ENCODE measurements around the gene DCLRE1A.
"Not testable (repeated sequence)": the region's sequence is repeated elsewhere in the genome, so short reads cannot be mapped to it uniquely, and the experiment has no call there.

DCLRE1A gene

GRCh38 chr10:113828567-113828966, 25.3 kb downstream of the DCLRE1A start:
- H3K4me3 ChIP-seq (ENCODE audit: low read length in 2 of 2); H3K27ac ChIP-seq (ENCODE audit: low read length); H3K4me1 ChIP-seq (ENCODE audit: control insufficient read depth, insufficient read depth, low read length); H3K27me3 ChIP-seq (ENCODE audit: control insufficient read depth in 1 of 2, insufficient read depth in 2 of 2, low read length in 2 of 2); H3K9me3 ChIP-seq (ENCODE audit: control insufficient read depth in 2 of 2, low read length in 2 of 2); H3K36me3 ChIP-seq (ENCODE audit: control insufficient read depth in 2 of 2, insufficient read depth in 2 of 2, low read length in 2 of 2); H3K9ac ChIP-seq (ENCODE audit: low read length in 2 of 2): not testable (repeated sequence)

DNA sequence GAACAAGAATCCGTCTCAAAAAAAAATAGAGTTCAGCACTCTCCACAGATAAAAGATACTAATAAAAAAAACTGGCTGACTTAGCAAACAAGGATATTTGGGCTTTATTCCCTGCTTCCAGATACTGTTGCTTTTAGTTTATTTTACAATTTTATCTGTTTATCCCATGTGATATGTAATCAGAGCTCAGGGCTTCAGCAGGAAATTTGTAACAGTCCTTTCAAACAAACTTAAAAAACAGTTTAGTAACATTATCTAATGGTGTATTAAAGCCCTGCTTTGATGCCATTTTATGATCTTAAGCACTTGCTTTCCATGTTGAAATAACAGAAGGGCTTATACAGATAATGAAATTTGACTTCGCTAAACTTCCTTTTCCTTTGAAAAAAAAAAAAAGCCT, 28.1 kb downstream of the DCLRE1A start:
- no peaks in the 10 kb centered on the region for H3K36me3 ChIP-seq (ENCODE audit: control insufficient read depth in 2 of 2, insufficient read depth in 2 of 2, low read length in 2 of 2)

GRCh38 chr10:113823389-113823788, 30.5 kb downstream of the DCLRE1A start:
- Histone ChIP-seq H3K4me3 (ENCODE audit: low read length in 2 of 2) (no peak overlapping the region), H3K9me3 (ENCODE audit: control insufficient read depth in 2 of 2, low read length in 2 of 2) (no peaks in the 10 kb centered on the region), H3K27me3 (ENCODE audit: control insufficient read depth in 1 of 2, insufficient read depth in 2 of 2, low read length in 2 of 2) (no peaks in the 10 kb centered on the region), H3K36me3 (ENCODE audit: control insufficient read depth in 2 of 2, insufficient read depth in 2 of 2, low read length in 2 of 2) (no peaks in the 10 kb centered on the region), H3K9ac (ENCODE audit: low read length in 2 of 2) (no peak overlapping the region), H3K27ac (ENCODE audit: low read length) (no peak overlapping the region), H3K4me1 (ENCODE audit: control insufficient read depth, insufficient read depth, low read length) (no peaks in the 10 kb centered on the region)

More for the DNA sequence above, 28.1 kb downstream of the DCLRE1A start:
- H3K4me1 ChIP-seq (ENCODE audit: control insufficient read depth, insufficient read depth, low read length): no peaks in the 10 kb centered on the region
- no peaks in the 10 kb centered on the region for H3K9me3 ChIP-seq (ENCODE audit: control insufficient read depth in 2 of 2, low read length in 2 of 2)
- H3K27me3 ChIP-seq (ENCODE audit: control insufficient read depth in 1 of 2, insufficient read depth in 2 of 2, low read length in 2 of 2): no peaks in the 10 kb centered on the region
- no peak overlapping the region for H3K9ac ChIP-seq (ENCODE audit: low read length in 2 of 2)
- no peak overlapping the region for H3K4me3 ChIP-seq (ENCODE audit: low read length in 2 of 2)
- no peak overlapping the region for H3K27ac ChIP-seq (ENCODE audit: low read length)

GRCh38 chr10:113822174-113822573, 31.7 kb downstream of the DCLRE1A start:
- no peaks in the 10 kb centered on the region for H3K4me1 ChIP-seq (ENCODE audit: control insufficient read depth, insufficient read depth, low read length)

DNA sequence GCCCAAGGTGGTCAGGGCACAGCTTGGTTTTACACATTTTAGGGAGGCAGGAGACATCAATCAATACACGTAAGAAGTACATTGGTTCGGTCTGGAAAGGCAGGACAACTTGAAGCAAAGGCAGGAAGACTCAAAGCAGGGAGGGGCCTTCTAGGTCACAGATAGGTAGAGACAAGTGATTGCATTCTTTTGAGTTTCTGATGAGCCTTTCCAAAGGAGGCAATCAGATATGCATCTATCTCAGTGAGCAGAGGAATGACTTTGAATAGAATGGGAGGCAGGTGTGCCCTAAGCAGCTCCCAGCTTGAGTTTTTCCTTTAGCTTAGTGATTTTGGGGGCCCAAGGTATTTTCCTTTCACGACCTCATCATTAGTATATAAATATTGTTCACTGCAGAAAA, 32.6 kb downstream of the DCLRE1A start:
- not testable (repeated sequence) for H3K27ac ChIP-seq (ENCODE audit: low read length); H3K4me3 ChIP-seq (ENCODE audit: low read length in 2 of 2); H3K9me3 ChIP-seq (ENCODE audit: control insufficient read depth in 2 of 2, low read length in 2 of 2)

More at GRCh38 chr10:113822174-113822573, 31.7 kb downstream of the DCLRE1A start:
- H3K9me3 ChIP-seq (ENCODE audit: control insufficient read depth in 2 of 2, low read length in 2 of 2): no peaks in the 10 kb centered on the region
- H3K27me3 ChIP-seq (ENCODE audit: control insufficient read depth in 1 of 2, insufficient read depth in 2 of 2, low read length in 2 of 2): no peaks in the 10 kb centered on the region
- no peak overlapping the region for H3K9ac ChIP-seq (ENCODE audit: low read length in 2 of 2)
- no peaks in the 10 kb centered on the region for H3K36me3 ChIP-seq (ENCODE audit: control insufficient read depth in 2 of 2, insufficient read depth in 2 of 2, low read length in 2 of 2)
- H3K27ac ChIP-seq (ENCODE audit: low read length): no peak overlapping the region
- H3K4me3 ChIP-seq (ENCODE audit: low read length in 2 of 2): no peak overlapping the region

DNA sequence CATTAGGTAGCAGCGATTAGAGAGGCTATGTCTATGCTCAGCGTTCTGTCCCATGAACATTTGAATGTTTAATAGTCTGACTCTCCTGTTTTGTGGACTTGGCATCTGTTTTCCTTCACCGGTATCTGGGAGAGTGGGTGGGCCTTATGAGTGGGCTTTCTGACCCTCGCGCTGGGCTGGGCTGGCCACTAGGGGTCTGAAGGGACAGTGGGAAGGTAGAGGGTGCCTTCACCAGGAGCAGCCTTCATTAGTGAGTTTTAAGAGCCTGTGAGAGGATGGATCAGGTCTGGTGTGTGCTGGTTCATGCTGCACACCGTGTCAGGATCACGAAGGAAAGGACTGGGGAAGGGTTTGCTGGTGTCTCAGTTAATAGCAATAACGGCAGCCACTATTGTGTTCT, 33.4 kb downstream of the DCLRE1A start:
- H3K9ac ChIP-seq (ENCODE audit: low read length in 2 of 2): no peak overlapping the region
- H3K9me3 ChIP-seq (ENCODE audit: control insufficient read depth in 2 of 2, low read length in 2 of 2): no peaks in the 10 kb centered on the region
- H3K36me3 ChIP-seq (ENCODE audit: control insufficient read depth in 2 of 2, insufficient read depth in 2 of 2, low read length in 2 of 2): no peaks in the 10 kb centered on the region
- no peak overlapping the region for H3K4me3 ChIP-seq (ENCODE audit: low read length in 2 of 2)
- no peaks in the 10 kb centered on the region for H3K27me3 ChIP-seq (ENCODE audit: control insufficient read depth in 1 of 2, insufficient read depth in 2 of 2, low read length in 2 of 2)
- no peaks in the 10 kb centered on the region for H3K4me1 ChIP-seq (ENCODE audit: control insufficient read depth, insufficient read depth, low read length)
- H3K27ac ChIP-seq (ENCODE audit: low read length): no peak overlapping the region

More for the DNA sequence above, 32.6 kb downstream of the DCLRE1A start:
- not testable (repeated sequence) for H3K27me3 ChIP-seq (ENCODE audit: control insufficient read depth in 1 of 2, insufficient read depth in 2 of 2, low read length in 2 of 2); H3K4me1 ChIP-seq (ENCODE audit: control insufficient read depth, insufficient read depth, low read length); H3K9ac ChIP-seq (ENCODE audit: low read length in 2 of 2); H3K36me3 ChIP-seq (ENCODE audit: control insufficient read depth in 2 of 2, insufficient read depth in 2 of 2, low read length in 2 of 2)

GRCh38 chr10:113819989-113820388, 33.9 kb downstream of the DCLRE1A start:
- H3K4me3 ChIP-seq (ENCODE audit: low read length in 2 of 2): no peak overlapping the region
- no peaks in the 10 kb centered on the region for H3K27me3 ChIP-seq (ENCODE audit: control insufficient read depth in 1 of 2, insufficient read depth in 2 of 2, low read length in 2 of 2)
- no peak overlapping the region for H3K27ac ChIP-seq (ENCODE audit: low read length)
- no peak overlapping the region for H3K9ac ChIP-seq (ENCODE audit: low read length in 2 of 2)
- H3K36me3 ChIP-seq (ENCODE audit: control insufficient read depth in 2 of 2, insufficient read depth in 2 of 2, low read length in 2 of 2): no peaks in the 10 kb centered on the region
- no peaks in the 10 kb centered on the region for H3K4me1 ChIP-seq (ENCODE audit: control insufficient read depth, insufficient read depth, low read length)
- H3K9me3 ChIP-seq (ENCODE audit: control insufficient read depth in 2 of 2, low read length in 2 of 2): no peaks in the 10 kb centered on the region

DNA sequence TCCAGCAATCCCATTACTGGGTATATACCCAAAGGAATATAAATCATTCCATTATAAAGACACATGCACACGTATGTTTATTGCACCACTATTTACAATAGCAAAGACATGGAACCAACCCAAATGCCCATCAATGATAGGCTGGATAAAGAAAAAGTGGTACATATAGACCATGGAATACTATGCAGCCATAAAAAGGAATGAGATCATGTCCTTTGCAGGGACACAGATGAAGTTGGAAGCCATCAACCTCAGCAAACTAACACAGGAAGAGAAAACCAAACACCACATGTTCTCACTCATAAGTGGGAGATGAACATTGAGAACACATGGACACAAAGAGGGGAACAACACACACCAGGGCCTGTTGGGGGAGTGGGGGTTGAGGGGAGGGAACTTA, 39.2 kb downstream of the DCLRE1A start:
- H3K9me3 ChIP-seq (ENCODE audit: control insufficient read depth in 2 of 2, low read length in 2 of 2); H3K4me1 ChIP-seq (ENCODE audit: control insufficient read depth, insufficient read depth, low read length); H3K27ac ChIP-seq (ENCODE audit: low read length); H3K9ac ChIP-seq (ENCODE audit: low read length in 2 of 2); H3K4me3 ChIP-seq (ENCODE audit: low read length in 2 of 2); H3K27me3 ChIP-seq (ENCODE audit: control insufficient read depth in 1 of 2, insufficient read depth in 2 of 2, low read length in 2 of 2); H3K36me3 ChIP-seq (ENCODE audit: control insufficient read depth in 2 of 2, insufficient read depth in 2 of 2, low read length in 2 of 2): not testable (repeated sequence)

GRCh38 chr10:113808168-113808567, 45.7 kb downstream of the DCLRE1A start:
- no peaks in the 10 kb centered on the region for H3K27me3 ChIP-seq (ENCODE audit: control insufficient read depth in 1 of 2, insufficient read depth in 2 of 2, low read length in 2 of 2)
- H3K4me1 ChIP-seq (ENCODE audit: control insufficient read depth, insufficient read depth, low read length): no peaks in the 10 kb centered on the region
- no peaks in the 10 kb centered on the region for H3K36me3 ChIP-seq (ENCODE audit: control insufficient read depth in 2 of 2, insufficient read depth in 2 of 2, low read length in 2 of 2)
- H3K9me3 ChIP-seq (ENCODE audit: control insufficient read depth in 2 of 2, low read length in 2 of 2): no peaks in the 10 kb centered on the region
- H3K9ac ChIP-seq (ENCODE audit: low read length in 2 of 2): no peak overlapping the region
- no peak overlapping the region for H3K4me3 ChIP-seq (ENCODE audit: low read length in 2 of 2)
- no peak overlapping the region for H3K27ac ChIP-seq (ENCODE audit: low read length)

DNA sequence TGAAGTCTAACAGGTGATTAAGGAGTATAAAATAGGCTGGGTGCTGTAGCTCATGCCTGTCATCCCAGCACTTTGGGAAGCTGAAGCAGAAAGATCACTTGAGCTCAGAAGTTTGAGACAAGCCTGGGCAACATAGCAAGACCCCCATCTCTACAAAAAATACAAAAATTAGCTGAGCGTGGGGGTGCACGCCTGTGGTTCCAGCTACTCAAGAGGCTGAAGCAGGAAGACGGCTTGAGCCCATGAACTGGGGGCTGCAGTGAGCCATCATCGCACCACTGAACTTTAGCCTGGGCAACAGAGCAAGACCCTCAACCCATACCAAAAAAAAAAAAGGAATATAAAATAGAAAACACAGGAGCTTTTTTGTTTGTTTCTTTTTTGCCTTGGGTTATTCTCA, 47.4 kb downstream of the DCLRE1A start:
- Histone ChIP-seq H3K27me3 (ENCODE audit: control insufficient read depth in 1 of 2, insufficient read depth in 2 of 2, low read length in 2 of 2) (no peaks in the 10 kb centered on the region), H3K4me3 (ENCODE audit: low read length in 2 of 2) (no peak overlapping the region), H3K9ac (ENCODE audit: low read length in 2 of 2) (no peak overlapping the region), H3K36me3 (ENCODE audit: control insufficient read depth in 2 of 2, insufficient read depth in 2 of 2, low read length in 2 of 2) (no peaks in the 10 kb centered on the region), H3K9me3 (ENCODE audit: control insufficient read depth in 2 of 2, low read length in 2 of 2) (no peaks in the 10 kb centered on the region), H3K4me1 (ENCODE audit: control insufficient read depth, insufficient read depth, low read length) (no peaks in the 10 kb centered on the region), H3K27ac (ENCODE audit: low read length) (no peak overlapping the region)

GRCh38 chr10:113802997-113803396, 50.9 kb downstream of the DCLRE1A start:
- Histone ChIP-seq H3K4me3 (ENCODE audit: low read length in 2 of 2) (no peak overlapping the region), H3K36me3 (ENCODE audit: control insufficient read depth in 2 of 2, insufficient read depth in 2 of 2, low read length in 2 of 2) (no peaks in the 10 kb centered on the region), H3K27me3 (ENCODE audit: control insufficient read depth in 1 of 2, insufficient read depth in 2 of 2, low read length in 2 of 2) (no peaks in the 10 kb centered on the region), H3K9ac (ENCODE audit: low read length in 2 of 2) (no peak overlapping the region), H3K4me1 (ENCODE audit: control insufficient read depth, insufficient read depth, low read length) (no peaks in the 10 kb centered on the region), H3K9me3 (ENCODE audit: control insufficient read depth in 2 of 2, low read length in 2 of 2) (no peaks in the 10 kb centered on the region), H3K27ac (ENCODE audit: low read length) (no peak overlapping the region)

DNA sequence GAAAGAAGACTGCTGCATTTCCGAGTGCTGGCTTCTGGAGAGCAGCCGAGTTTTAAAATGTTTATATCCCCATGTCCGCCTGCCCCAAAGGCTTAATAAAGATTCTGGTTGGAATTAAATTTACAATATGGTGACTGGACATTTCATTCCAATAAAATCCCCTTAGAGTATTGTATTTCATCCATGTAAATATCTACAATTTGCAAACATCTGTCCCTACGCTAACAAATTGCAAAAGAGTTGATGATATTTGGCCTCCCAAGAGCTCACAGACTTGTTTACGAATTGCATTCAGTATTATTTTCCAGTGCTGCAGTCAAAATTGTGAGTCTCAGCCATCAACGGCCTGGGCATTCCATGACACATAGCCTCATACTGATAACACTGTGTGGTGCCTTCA, 52.3 kb downstream of the DCLRE1A start:
- no peaks in the 10 kb centered on the region for H3K36me3 ChIP-seq (ENCODE audit: control insufficient read depth in 2 of 2, insufficient read depth in 2 of 2, low read length in 2 of 2)

More for the DNA sequence above, 52.3 kb downstream of the DCLRE1A start:
- Histone ChIP-seq H3K27ac (ENCODE audit: low read length) (no peak overlapping the region), H3K9me3 (ENCODE audit: control insufficient read depth in 2 of 2, low read length in 2 of 2) (no peaks in the 10 kb centered on the region), H3K4me3 (ENCODE audit: low read length in 2 of 2) (no peak overlapping the region), H3K27me3 (ENCODE audit: control insufficient read depth in 1 of 2, insufficient read depth in 2 of 2, low read length in 2 of 2) (no peaks in the 10 kb centered on the region), H3K4me1 (ENCODE audit: control insufficient read depth, insufficient read depth, low read length) (no peaks in the 10 kb centered on the region), H3K9ac (ENCODE audit: low read length in 2 of 2) (no peak overlapping the region)
